Testis (tissue), 2 donors: ENCODE results near the gene RCOR1.

Experiments
- CTCF ChIP-seq, 3 experiments: fragments of 450-650 bp in 2 of 3; fragments of 200-600 bp in 1 of 3; sonication (generic) in 1 of 3; IDR thresholded peaks; one replicate each; pipeline ENCODE4 v1.5.1; 2016 to 2019; ENCODE audit warnings: antibody characterized with exemption in 3 of 3, mild to moderate bottlenecking in 2 of 3, moderate library complexity in 1 of 3
- POLR2A ChIP-seq: fragments of 450-650 bp; IDR thresholded peaks from one replicate; pipeline ENCODE4 v1.6.1; 2017; ENCODE audit warnings: antibody characterized with exemption, mild to moderate bottlenecking, moderate library complexity

GRCh38 chr14:102696856-102697495, 104.5 kb downstream of the RCOR1 start:
- TF ChIP-seq CTCF (IDR thresholded peaks at IDR 0.05) = no peak
- no peak for TF ChIP-seq POLR2A
